IMR-90 (cell line): ENCODE data around the gene CYB5R4. TPM values are rescaled to one million over a fixed set of nuclear protein-coding genes. Genes with fewer than 3 reads are reported as not detected.

ENCODE experiments used
- ATAC-seq: fragments of 200-7000 bp; cut with Tn5 transposase; 2 replicates; pipeline ENCODE4 v1.9.1; 2020; ENCODE audit warnings: low read depth, mild to moderate bottlenecking, moderate library complexity
- BruUV-seq: library from RNA; stranded (reverse); fragments of 400-500 nt; replicated peaks from 2 replicates; lab custom pipeline; 2021; lab: Mats Ljungman, UMichigan
- CTCF ChIA-PET: fragments of 300-600 bp; formaldehyde crosslinking; extraction: SDS; loops from one replicate; lab custom pipeline; 2021; ENCODE audit warnings: antibody characterized with exemption; lab: Yijun Ruan, JAX
- POLR2A ChIA-PET: fragments of 300-600 bp; sonication (Branson Sonifier 250); formaldehyde crosslinking; loops from one replicate; lab custom pipeline; 2022; ENCODE audit warnings: antibody characterized with exemption; ENCODE audit not compliant: unreplicated experiment; lab: Charles Lee
- DNase-seq: peaks from one replicate; pipeline ENCODE4 v3.0.0; 2013
- H2AFZ ChIP-seq: replicated peaks from 2 replicates; pipeline ENCODE3; 2013; ENCODE audit warnings: low read length, mild to moderate bottlenecking; ENCODE audit not compliant: poor library complexity
- H2AK5ac ChIP-seq: 2 replicates; pipeline ENCODE4 v1.6.1; 2013; ENCODE audit warnings: low read depth, low read length, inconsistent platforms
- H2AK9ac ChIP-seq: replicated peaks from 2 replicates; pipeline ENCODE3; 2013; ENCODE audit warnings: mild to moderate bottlenecking, low read depth, low read length, moderate library complexity; ENCODE audit not compliant: poor library complexity
- H2BK120ac ChIP-seq: 2 replicates; pipeline ENCODE4 v1.6.1; 2013; ENCODE audit warnings: low read depth, low read length, inconsistent platforms
- H2BK15ac ChIP-seq: 3 replicates; pipeline ENCODE4 v1.6.1; 2013; ENCODE audit warnings: low read depth, low read length, inconsistent platforms
- H2BK20ac ChIP-seq: 2 replicates; pipeline ENCODE4 v1.6.1; 2013; ENCODE audit warnings: low read depth, mild to moderate bottlenecking, inconsistent platforms, low read length, moderate library complexity
- H2BK5ac ChIP-seq: 2 replicates; pipeline ENCODE4 v1.6.1; 2013; ENCODE audit warnings: mild to moderate bottlenecking, low read depth, low read length, inconsistent platforms; ENCODE audit not compliant: poor library complexity, severe bottlenecking
- H3K14ac ChIP-seq: replicated peaks from 2 replicates; pipeline ENCODE4 v1.6.1; 2013; ENCODE audit warnings: low read depth, low read length, inconsistent platforms
- H3K18ac ChIP-seq: 2 replicates; pipeline ENCODE4 v1.6.1; 2013; ENCODE audit warnings: low read depth, low read length, control low read depth
- H3K23ac ChIP-seq: 2 replicates; pipeline ENCODE4 v1.6.1; 2013; ENCODE audit warnings: low read depth, low read length, inconsistent platforms
- H3K27ac ChIP-seq: 2 replicates; pipeline ENCODE4 v1.5.1; 2013; ENCODE audit warnings: mild to moderate bottlenecking, control low read depth, low read length; ENCODE audit not compliant: insufficient read depth
- H3K27me3 ChIP-seq: 2 replicates; pipeline ENCODE4 v1.6.1; 2013; ENCODE audit warnings: low read length; ENCODE audit not compliant: control insufficient read depth, insufficient read depth
- H3K36me3 ChIP-seq: 2 replicates; pipeline ENCODE4 v1.6.1; 2013; ENCODE audit warnings: low read length, mixed read lengths; ENCODE audit not compliant: control insufficient read depth, insufficient read depth
- H3K4ac ChIP-seq: 2 replicates; pipeline ENCODE4 v1.6.1; 2013; ENCODE audit warnings: low read depth, low read length, inconsistent platforms
- H3K4me1 ChIP-seq: 2 replicates; pipeline ENCODE4 v1.6.1; 2013; ENCODE audit warnings: low read length, mixed read lengths; ENCODE audit not compliant: control insufficient read depth, insufficient read depth
- H3K4me2 ChIP-seq: 2 replicates; pipeline ENCODE4 v1.6.1; 2013; ENCODE audit warnings: low read depth, mild to moderate bottlenecking, control low read depth, low read length, moderate library complexity
- H3K4me3 ChIP-seq: 2 replicates; pipeline ENCODE4 v1.5.1; 2013; ENCODE audit warnings: low read depth, mild to moderate bottlenecking, control low read depth, low read length, moderate library complexity; ENCODE audit not compliant: insufficient read depth
- H3K56ac ChIP-seq: 2 replicates; pipeline ENCODE4 v1.6.1; 2013; ENCODE audit warnings: low read length, inconsistent platforms; ENCODE audit not compliant: insufficient read depth; ENCODE audit errors: extremely low read depth
- H3K79me1 ChIP-seq, 2 experiments: 2 replicates each; pipeline ENCODE4 v1.6.1; 2013; ENCODE audit warnings: low read length in 2 of 2, inconsistent platforms in 1 of 2, low read depth in 1 of 2
- H3K9ac ChIP-seq: 2 replicates; pipeline ENCODE4 v1.6.1; 2013; ENCODE audit warnings: low read depth, low read length, control low read depth
- H3K9me1 ChIP-seq: 2 replicates; pipeline ENCODE4 v1.6.1; 2013; ENCODE audit warnings: low read length, inconsistent platforms; ENCODE audit not compliant: insufficient read depth
- H3K9me3 ChIP-seq: 2 replicates; pipeline ENCODE4 v1.6.1; 2013; ENCODE audit warnings: low read length; ENCODE audit not compliant: control insufficient read depth, insufficient read depth
- H4K20me1 ChIP-seq: 2 replicates; pipeline ENCODE4 v1.6.1; 2013; ENCODE audit warnings: low read length, inconsistent platforms; ENCODE audit not compliant: insufficient read depth
- H4K5ac ChIP-seq: 2 replicates; pipeline ENCODE4 v1.6.1; 2013; ENCODE audit warnings: mild to moderate bottlenecking, low read depth, low read length, control low read depth
- H4K8ac ChIP-seq, 2 experiments: 2 replicates each; pipeline ENCODE4 v1.6.1; 2013; ENCODE audit warnings: low read depth in 2 of 2, low read length in 2 of 2, control low read depth in 1 of 2, inconsistent platforms in 1 of 2
- H4K91ac ChIP-seq: 2 replicates; pipeline ENCODE4 v1.6.1; 2013; ENCODE audit warnings: low read depth, low read length, inconsistent platforms; ENCODE audit not compliant: insufficient read depth
- CEBPB ChIP-seq: IDR thresholded peaks from 2 replicates; pipeline ENCODE4 v1.6.1; 2012; ENCODE audit warnings: low read depth, low read length, improper control_type of control experiment
- FOS ChIP-seq: fragments of 150-350 bp; IDR thresholded peaks from 2 replicates; pipeline ENCODE4 v1.6.1; 2016; ENCODE audit warnings: low read depth, low read length
- MAZ ChIP-seq: IDR thresholded peaks from 2 replicates; pipeline ENCODE4 v1.6.1; 2012; ENCODE audit warnings: low read depth, mild to moderate bottlenecking, low read length, improper control_type of control experiment, moderate library complexity, borderline replicate concordance
- MXI1 ChIP-seq: IDR thresholded peaks from 2 replicates; pipeline ENCODE4 v1.6.1; 2012; ENCODE audit warnings: low read depth, mild to moderate bottlenecking, low read length, moderate library complexity, borderline replicate concordance
- POLR2A ChIP-seq: IDR thresholded peaks from 2 replicates; pipeline ENCODE4 v1.6.1; 2012; ENCODE audit warnings: mild to moderate bottlenecking, low read depth, low read length
- SMC3 ChIP-seq: fragments of 150-350 bp; IDR thresholded peaks from 2 replicates; pipeline ENCODE4 v1.6.1; 2016; ENCODE audit warnings: low read depth, mild to moderate bottlenecking, antibody characterized with exemption, low read length, moderate library complexity
- dilution Hi-C: fragments of 300-500 bp; cut with HindIII; formaldehyde crosslinking; loops from one replicate; pipeline ENCODE4 v1.14.3; 2018; ENCODE audit warnings: low sequenced_read_pairs; ENCODE audit not compliant: unreplicated experiment
- in situ Hi-C: fragments of 300-500 bp; cut with MboI; formaldehyde crosslinking; loops from 3 replicates; pipeline ENCODE4 v1.14.3; 2019; ENCODE audit warnings: low sequenced_read_pairs, inconsistent platforms, mixed read lengths
- intact Hi-C: fragments of 100-400 bp; cut with micrococcal nuclease; formaldehyde crosslinking; loops from 2 replicates; pipeline ENCODE4 v1.10.0; 2022
- polyA plus RNA-seq, 3 experiments: library from polyadenylated mRNA; depleted of rRNA; stranded (reverse); fragments of >200 nt; gene quantifications; 2 replicates each; pipeline ENCODE4 v1.2.3, GENCODE V29; 2012; ENCODE audit warnings: low replicate concordance in 1 of 3
- total RNA-seq: library from RNA; depleted of rRNA; stranded (reverse); fragments of >200 nt; gene quantifications from 2 replicates; pipeline ENCODE4 v1.2.3, GENCODE V29; 2012
- TF ChIP-seq, protein P1 (sequence below): fragments of 150-350 bp; IDR thresholded peaks from 2 replicates; pipeline ENCODE4 v1.6.1; 2016; ENCODE audit warnings: low read depth, mild to moderate bottlenecking, low read length, moderate library complexity, borderline replicate concordance

CYB5R4 gene
- total and polyA plus RNA-seq, 2 of the 4 experiments (the other 2 are of a cell fraction) = 3.2 to 6.1 TPM

DNA sequence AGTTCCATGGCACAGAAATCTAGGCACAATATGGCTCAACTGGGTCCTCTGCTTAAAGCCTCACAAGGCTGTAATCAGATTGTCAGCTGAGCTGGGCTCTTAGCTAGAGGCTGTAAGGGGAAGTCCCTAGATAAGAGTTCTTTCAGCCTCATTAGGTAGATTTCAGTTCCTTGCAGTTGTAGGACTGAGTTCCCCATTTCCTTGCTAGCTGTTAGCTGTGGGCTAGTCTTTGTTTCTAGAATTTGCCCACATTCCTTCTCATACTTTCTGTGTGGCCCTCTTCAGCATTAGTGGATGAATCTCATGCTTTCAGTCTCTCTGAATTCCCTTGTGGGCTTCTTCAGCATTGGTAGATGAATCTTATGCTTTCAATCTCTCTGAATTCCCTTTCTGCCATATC, 103.1 kb downstream of the CYB5R4 start:
- no peaks in the 10 kb centered on the region for H3K4me1 ChIP-seq
- H2AFZ ChIP-seq = no peak overlapping the region
- no peak overlapping the region for H3K56ac ChIP-seq
- DNase-seq (no peak), ATAC-seq (no peak)
- in situ Hi-C loops = no loop called here
- no peak overlapping the region for H2BK120ac ChIP-seq
- H3K27me3 ChIP-seq = no peaks in the 10 kb centered on the region
- no peak overlapping the region for H4K91ac ChIP-seq
- ChIA-PET CTCF (no interaction called here), POLR2A (no interaction called here)
- H3K18ac ChIP-seq = no peak overlapping the region
- H3K9me3 ChIP-seq = no peaks in the 10 kb centered on the region
- TF ChIP-seq, protein P1, sequence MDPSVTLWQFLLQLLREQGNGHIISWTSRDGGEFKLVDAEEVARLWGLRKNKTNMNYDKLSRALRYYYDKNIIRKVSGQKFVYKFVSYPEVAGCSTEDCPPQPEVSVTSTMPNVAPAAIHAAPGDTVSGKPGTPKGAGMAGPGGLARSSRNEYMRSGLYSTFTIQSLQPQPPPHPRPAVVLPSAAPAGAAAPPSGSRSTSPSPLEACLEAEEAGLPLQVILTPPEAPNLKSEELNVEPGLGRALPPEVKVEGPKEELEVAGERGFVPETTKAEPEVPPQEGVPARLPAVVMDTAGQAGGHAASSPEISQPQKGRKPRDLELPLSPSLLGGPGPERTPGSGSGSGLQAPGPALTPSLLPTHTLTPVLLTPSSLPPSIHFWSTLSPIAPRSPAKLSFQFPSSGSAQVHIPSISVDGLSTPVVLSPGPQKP = no peak
- TF ChIP-seq FOS = no peak
- TF ChIP-seq SMC3 = no peak
- TF ChIP-seq MAZ = no peak
- no peak for TF ChIP-seq POLR2A
- TF ChIP-seq MXI1 = no peak
- TF ChIP-seq CEBPB = no peak
- dilution Hi-C loops = no loop called here
- BruUV-seq = no TSS peak
- no peak overlapping the region for H3K23ac ChIP-seq
- H3K4ac ChIP-seq = no peak overlapping the region
- no peak overlapping the region for H3K4me2 ChIP-seq
- H3K4me3 ChIP-seq = no peak overlapping the region
- no peak overlapping the region for H2BK15ac ChIP-seq
- no peaks in the 10 kb centered on the region for H4K20me1 ChIP-seq
- no peak overlapping the region for H3K14ac ChIP-seq
- no peak overlapping the region for H4K5ac ChIP-seq
- H3K36me3 ChIP-seq = peaks cover 7% of the 10 kb centered on the region; the same call in 1 of the 2 replicates
- no peak overlapping the region for H3K27ac ChIP-seq
- no peaks in the 10 kb centered on the region for H3K79me1 ChIP-seq
- H2AK9ac ChIP-seq = no peak overlapping the region
- no peak overlapping the region for H2BK5ac ChIP-seq
- intact Hi-C loops = no loop called here
- no peak overlapping the region for H2AK5ac ChIP-seq
- H4K8ac ChIP-seq = no peak overlapping the region
- no peak overlapping the region for H2BK20ac ChIP-seq
- no peak overlapping the region for H3K9ac ChIP-seq
- H3K9me1 ChIP-seq = no peaks in the 10 kb centered on the region
